Activated T-cell treated with anti-CD3 and anti-CD28 coated beads, Interleukin-2, amount 50 U/mL, for 48 hours (primary cell): ENCODE measurements around the gene SLC26A2.
"Not testable (repeated sequence)": the region's sequence is repeated elsewhere in the genome, so short reads cannot be mapped to it uniquely, and the experiment has no call there.

Experiments
- DNase-seq, 2 experiments: peaks; one replicate each; pipeline ENCODE4 v3.0.0-alpha.2; 2020

SLC26A2 gene

GRCh38 chr5:149937610-149938009 lies 22.9 kb upstream of the SLC26A2 start:
- DNase-seq, result no peak

DNA sequence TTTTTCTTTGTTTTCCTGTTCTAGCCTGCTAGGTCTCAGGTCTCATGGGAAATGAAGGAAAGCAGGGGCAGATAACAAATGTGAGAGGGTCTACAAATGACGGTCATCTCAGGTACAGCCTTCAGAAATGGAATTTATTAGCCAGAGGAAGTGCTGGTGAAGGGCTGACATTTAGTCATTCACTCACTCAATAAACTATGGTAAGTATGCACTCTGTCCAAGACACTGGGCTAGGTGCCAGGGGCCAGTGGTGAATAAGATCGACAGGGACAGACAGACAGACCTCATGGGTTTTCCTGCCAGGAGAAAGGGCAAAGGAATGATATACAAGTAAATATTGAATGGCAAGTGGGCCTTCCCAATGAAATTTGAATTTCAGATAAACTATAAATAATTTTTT lies 22.3 kb upstream of the SLC26A2 start:
- DNase-seq, result no peak

- peak in 1 of 2 experiments; percentile 24 for DNase-seq
Observed at GRCh38 chr5:149938791-149939358, 21.7 kb upstream of the SLC26A2 start.

DNA sequence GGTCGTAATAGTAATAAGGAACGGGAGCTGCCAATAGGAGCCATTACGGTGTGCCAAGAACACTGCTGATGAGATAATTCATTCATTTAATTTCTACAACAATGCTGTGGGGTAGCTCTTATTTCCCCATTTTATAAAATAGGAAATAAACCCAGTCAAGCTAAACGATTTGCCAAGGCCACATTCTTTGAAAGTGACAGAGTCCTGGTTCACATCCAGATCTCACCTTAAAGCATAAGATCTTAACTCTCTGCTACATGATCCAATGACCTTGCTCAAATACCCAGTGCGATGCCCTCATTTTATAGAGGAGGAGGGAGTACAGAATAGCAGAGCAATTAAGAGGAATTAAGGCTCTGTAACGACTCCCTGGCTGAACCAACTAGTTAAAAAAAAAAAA lies 21.0 kb upstream of the SLC26A2 start:
- no peak for DNase-seq

DNA sequence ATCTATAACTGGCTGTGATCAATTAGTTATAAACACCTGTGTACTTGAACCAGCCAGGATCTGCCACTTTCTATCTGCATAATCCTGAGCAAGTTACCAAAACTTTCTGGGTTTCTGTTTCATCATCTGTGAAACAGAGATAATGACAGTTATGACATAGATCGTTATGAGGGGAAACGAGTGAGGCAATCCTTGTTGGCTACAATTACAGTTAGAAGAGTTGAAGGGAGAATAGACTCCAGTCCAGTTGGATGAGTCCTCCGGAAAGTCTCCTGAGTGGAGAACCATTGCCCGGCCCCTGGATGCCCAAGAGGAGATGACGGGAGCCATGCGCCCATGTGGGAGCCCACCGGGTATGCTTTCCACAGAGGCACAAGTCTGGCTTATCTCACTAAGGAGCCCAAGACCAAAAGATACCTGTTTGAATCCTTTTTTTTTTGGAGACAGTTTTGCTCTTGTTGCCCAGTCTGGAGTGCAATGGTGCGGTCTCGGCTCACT lies 20.4 kb upstream of the SLC26A2 start:
- peak in 1 of 2 experiments; percentile 24 for DNase-seq

DNA sequence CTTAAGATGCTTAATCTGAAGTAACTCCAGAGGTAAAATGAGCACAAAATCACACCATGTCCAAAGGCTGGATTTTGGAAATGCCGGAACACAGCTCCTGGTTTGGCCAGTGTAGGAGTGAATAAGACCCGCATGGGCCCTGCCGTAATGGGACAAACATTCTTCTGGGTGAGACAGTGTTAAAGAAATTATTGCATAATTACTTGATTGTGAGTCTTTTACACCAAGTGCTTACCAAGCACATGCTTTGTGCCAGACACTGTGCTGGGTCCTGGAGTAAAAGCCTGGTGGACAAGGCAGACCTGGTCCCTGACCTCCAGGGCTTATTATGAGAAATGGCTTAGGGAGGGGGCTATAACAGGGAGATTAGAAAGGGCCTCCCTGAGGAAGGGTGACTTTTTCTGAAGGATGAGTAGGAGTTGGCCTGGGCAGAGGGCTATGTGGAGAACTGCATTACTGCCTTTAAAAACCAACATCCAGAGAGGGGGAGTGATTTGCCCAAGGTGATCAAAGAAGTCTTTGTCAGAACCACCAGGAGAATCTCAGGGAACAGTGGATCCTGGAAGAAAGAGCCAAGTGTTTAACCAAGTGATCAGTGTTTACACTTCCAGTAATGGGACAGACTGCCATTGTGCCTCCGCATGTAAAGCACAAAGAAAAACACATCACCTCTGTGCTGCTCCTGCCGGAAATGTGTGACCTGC lies 19.5 kb upstream of the SLC26A2 start:
- no peak for DNase-seq

DNA sequence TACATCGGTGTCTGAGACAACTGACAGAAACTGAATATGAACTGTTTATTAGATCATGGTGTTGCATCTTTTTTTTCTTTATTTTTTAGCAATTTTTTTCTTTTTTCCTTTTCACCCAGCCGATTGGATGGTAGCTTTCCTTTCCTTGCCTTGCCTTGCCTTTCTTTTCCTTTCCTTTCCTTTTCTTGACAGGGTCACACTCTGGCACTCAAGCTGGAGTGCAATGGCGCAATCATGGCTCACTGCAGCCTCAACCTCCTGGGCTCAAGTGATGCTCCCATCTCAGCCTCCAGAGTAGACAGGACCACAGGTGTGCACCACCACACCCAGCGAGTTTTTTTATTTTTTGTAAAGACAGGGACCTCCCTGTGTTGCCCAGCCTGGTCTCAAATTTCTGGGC lies 18.8 kb upstream of the SLC26A2 start:
- no peak for DNase-seq

- no peak for DNase-seq
Observed at GRCh38 chr5:149942199-149942598, 18.4 kb upstream of the SLC26A2 start.

GRCh38 chr5:149942741-149943169 lies 17.8 kb upstream of the SLC26A2 start:
- not testable (repeated sequence) for DNase-seq

- DNase-seq, result not testable (repeated sequence)
Observed at GRCh38 chr5:149943177-149943949, 17.2 kb upstream of the SLC26A2 start.

- DNase-seq, result no peak
Observed at GRCh38 chr5:149944666-149945065, 15.9 kb upstream of the SLC26A2 start, which contains the start of gene PDE6A. PDE6A (minus strand) TSS chr5:149944793; CDS start chr5:149944673, 120 bp downstream.

GRCh38 chr5:149946118-149946517 lies 14.4 kb upstream of the SLC26A2 start:
- DNase-seq, result no peak

DNA sequence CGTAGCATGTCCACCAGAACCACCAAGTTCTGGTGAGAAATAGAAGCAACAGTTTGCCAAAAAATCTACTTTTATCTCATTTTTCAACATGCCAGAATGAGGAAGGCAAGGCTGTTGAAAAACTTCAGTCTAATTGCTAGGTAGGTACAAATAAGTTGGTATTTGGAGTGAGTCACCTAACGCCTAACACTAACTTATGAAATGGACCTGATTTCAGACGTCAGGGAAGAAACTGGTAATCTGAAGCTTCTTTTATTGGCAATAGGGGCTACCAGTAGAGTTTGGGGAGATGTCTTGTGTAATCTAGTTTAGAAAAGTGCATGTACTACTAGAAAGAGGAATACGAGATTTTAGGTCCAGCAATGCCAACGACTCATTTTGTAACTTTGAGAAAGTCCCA lies 11.6 kb upstream of the SLC26A2 start:
- no peak for DNase-seq

DNA sequence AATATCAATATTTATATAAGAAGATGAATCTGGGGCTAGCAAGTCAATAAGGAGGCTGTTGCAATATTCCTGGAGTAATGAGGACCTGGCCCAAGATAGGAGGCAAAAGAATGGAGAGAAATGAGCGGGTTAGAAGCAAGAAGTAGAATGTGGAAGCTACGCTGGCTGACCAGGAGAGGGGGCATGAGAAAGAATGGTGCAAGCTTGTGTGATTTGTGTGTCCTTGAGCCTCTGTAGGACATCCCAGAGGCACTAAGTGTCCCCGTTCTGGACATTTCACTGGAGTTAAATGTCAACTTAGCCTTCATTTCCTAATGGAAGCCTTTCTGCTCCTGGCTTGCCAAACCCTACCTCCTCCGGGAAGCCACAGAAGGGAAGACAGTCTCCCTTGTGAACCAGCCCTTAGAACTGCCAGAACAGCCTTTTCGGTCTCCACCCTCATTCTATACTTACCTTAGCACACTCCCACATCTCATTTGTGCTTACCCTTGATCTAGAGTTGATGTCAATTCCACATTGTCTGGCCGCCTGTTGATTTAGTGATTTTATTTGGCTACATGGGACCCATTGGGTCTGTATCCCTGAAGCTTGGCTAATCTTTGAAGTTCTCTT lies 9.3 kb upstream of the SLC26A2 start:
- no peak for DNase-seq

GRCh38 chr5:149953436-149954121 lies 7.0 kb upstream of the SLC26A2 start:
- no peak for DNase-seq

DNA sequence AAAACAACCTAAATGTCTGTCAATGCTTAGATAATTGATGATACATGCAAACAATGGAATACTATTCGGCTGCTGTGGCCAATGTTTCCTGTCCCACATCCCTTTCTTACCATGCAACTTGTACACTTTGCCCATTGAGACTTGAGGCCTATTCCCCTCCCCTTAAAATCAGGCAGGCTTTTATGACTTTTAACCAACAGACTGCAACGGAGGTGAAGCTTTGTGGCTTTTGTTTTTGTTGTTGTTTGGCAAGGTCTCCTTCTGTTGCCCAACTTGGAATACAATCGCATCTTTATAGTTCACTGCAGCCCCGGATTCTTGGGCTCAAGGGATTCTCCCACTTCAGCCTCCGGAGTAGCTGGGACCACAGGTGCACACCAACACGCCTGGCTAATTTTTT lies 5.8 kb upstream of the SLC26A2 start:
- no peak for DNase-seq

- no peak for DNase-seq
Observed at GRCh38 chr5:149956685-149957084, 3.9 kb upstream of the SLC26A2 start.

GRCh38 chr5:149957855-149958254 lies 2.7 kb upstream of the SLC26A2 start:
- DNase-seq, result no peak

GRCh38 chr5:149959406-149960236 lies 937 bp upstream of the SLC26A2 start:
- peak; percentile 60 to 66 for DNase-seq

DNA sequence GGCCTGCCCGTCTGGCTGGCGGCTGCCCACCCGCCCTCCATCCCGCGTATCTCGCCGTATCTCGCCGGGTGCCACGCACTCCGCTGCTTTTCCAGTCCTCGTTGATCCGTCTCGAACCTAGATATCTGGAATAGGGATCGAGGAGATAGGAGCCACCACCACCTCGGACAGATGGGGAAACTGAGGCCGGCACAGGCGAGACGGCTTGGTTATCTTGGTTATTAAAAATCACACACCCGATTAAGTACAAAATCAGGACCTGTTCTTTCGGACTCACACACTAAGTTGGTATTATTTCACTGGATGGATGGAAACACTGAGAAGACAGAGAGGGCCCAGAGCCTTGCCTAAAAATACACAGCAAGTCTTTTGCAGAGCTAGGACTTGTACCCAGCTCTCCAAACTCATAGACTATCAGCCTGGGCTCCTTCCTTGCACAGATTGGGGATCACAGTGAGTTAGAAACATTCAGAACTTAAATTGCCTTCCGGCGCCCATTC lies 678 bp downstream of the SLC26A2 start:
- no peak for DNase-seq

GRCh38 chr5:149961957-149962409 lies 1.4 kb downstream of the SLC26A2 start:
- DNase-seq, result peak; percentile 27 to 35
